WERI-Rb-1 (cell line): Measurements from ENCODE around the gene BAHD1.
A peak's percentile ranks its signal among the peaks of the same experiment; 100 is the strongest.

Experiments
- DNase-seq: peaks from one replicate; pipeline ENCODE4 v3.0.0-alpha.2; 2020
- H3K27ac ChIP-seq: fragments of 250-450 bp; sonication (Bioruptor Pico); 2 replicates; pipeline ENCODE4 v1.5.1; 2020; ENCODE audit warnings: mild to moderate bottlenecking, moderate library complexity
- H3K27me3 ChIP-seq: fragments of 250-450 bp; sonication (Bioruptor Pico); 2 replicates; pipeline ENCODE4 v1.5.1; 2021; ENCODE audit warnings: mild to moderate bottlenecking, low read depth, moderate library complexity; ENCODE audit not compliant: insufficient read depth, severe bottlenecking
- H3K36me3 ChIP-seq: fragments of 250-450 bp; sonication (Bioruptor Pico); 2 replicates; pipeline ENCODE4 v1.5.1; 2020; ENCODE audit warnings: mild to moderate bottlenecking, moderate library complexity
- H3K4me3 ChIP-seq: 2 replicates; pipeline ENCODE4 v1.5.1; 2011; ENCODE audit warnings: low read depth, mild to moderate bottlenecking, control low read depth, low read length
- H3K9me3 ChIP-seq: fragments of 250-450 bp; sonication (Bioruptor Pico); 2 replicates; pipeline ENCODE4 v1.5.1; 2021; ENCODE audit warnings: mild to moderate bottlenecking, moderate library complexity; ENCODE audit not compliant: severe bottlenecking
- TF ChIP-seq, protein P1 (sequence below): IDR thresholded peaks from 2 replicates; pipeline ENCODE4 v1.5.1; 2011; ENCODE audit warnings: low read depth, mild to moderate bottlenecking, control low read depth, inconsistent platforms, low read length

Gene BAHD1

DNA sequence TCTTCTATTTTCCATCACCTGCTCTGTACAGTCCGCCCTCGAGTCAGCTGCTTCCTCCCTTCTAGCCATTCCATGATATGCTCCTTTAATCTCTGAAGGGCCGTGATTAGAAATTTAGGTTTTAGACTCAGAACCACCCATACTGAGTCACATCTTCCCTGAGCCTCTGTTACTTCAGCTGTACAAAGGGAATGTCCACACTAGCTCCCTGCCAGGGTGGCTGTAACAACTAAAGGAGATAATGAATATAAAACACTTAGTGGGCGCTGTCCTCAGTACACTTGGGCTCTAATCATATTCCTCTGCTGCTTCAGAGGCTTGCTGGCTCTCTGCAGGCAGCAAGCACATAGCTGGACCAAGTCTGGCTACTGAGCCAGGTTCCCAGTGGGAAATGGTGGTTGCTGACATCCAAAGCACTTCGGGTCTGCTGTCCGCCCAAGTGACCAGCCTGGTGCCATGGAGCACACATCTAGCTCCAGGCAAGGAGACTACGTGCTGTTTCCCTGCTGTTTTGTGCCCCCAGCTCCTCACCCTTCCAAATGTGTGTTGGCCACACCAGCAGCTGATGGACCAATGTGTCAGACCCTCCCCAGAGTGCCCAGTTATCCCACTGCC is 29.1 kb downstream of the BAHD1 start:
- peaks cover 24% of the 10 kb centered on the region for H3K36me3 ChIP-seq
- peak overlapping the region; percentile 81 for H3K27ac ChIP-seq
- no peaks in the 10 kb centered on the region for H3K9me3 ChIP-seq
- peak overlapping the region; percentile 46 for H3K4me3 ChIP-seq
- H3K27me3 ChIP-seq = no peaks in the 10 kb centered on the region
- TF ChIP-seq, protein P1, sequence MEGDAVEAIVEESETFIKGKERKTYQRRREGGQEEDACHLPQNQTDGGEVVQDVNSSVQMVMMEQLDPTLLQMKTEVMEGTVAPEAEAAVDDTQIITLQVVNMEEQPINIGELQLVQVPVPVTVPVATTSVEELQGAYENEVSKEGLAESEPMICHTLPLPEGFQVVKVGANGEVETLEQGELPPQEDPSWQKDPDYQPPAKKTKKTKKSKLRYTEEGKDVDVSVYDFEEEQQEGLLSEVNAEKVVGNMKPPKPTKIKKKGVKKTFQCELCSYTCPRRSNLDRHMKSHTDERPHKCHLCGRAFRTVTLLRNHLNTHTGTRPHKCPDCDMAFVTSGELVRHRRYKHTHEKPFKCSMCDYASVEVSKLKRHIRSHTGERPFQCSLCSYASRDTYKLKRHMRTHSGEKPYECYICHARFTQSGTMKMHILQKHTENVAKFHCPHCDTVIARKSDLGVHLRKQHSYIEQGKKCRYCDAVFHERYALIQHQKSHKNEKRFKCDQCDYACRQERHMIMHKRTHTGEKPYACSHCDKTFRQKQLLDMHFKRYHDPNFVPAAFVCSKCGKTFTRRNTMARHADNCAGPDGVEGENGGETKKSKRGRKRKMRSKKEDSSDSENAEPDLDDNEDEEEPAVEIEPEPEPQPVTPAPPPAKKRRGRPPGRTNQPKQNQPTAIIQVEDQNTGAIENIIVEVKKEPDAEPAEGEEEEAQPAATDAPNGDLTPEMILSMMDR = no peak
- no peak for DNase-seq

DNA sequence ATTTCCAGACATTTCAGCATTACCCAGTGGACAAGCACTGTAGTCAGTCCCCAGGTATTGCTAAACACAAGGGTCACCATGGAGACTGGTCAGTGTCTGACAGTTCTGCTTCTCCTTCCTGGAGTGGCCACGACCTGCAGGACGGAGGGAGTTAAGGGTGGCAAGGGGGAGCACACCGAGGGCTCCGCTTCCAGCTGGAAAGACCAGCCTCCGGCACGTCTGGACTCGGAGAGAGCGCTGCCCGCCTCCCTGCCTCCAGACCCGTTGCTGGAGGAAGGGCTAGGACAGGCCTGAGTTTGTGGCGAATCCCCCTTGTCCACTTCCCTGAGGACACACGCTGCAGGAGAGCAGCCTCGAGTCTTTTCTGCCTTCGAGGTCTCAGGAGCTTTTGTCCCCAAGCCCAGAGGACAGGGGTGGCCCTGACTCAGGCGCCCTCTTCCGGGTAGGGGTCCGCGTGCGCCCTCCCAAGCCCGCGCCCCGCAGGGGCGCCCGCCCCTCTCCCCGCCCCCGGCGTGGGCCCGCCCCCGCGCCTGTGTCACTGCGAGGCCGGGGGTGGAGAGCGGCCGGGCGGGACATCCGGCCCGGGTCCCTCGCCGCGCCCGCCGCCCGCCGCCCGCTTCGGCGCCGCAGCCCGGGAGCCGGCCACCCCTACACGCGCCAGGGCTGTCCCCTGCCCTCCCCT is 29.8 kb downstream of the BAHD1 start, which contains the start of gene CHST14:
TSS of gene CHST14 (plus strand) at position 562 of the 682 bp plus-strand sequence. CDS start 230 bp downstream, outside the sequence.
- Histone ChIP-seq H3K27ac (peak within 1 kb of the TSS; percentile 91), H3K4me3 (peak within 1 kb of the TSS; percentile 86), H3K9me3 (no peaks in the 10 kb centered on the region), H3K36me3 (peaks cover 17% of the 10 kb centered on the region), H3K27me3 (no peaks in the 10 kb centered on the region)
- DNase-seq = peak; percentile 78
- TF ChIP-seq, protein P1 = no peak

GRCh38 chr15:40471105-40471807 is 30.5 kb downstream of the BAHD1 start:
- H3K27me3 ChIP-seq = no peaks in the 10 kb centered on the region
- H3K4me3 ChIP-seq = peak overlapping the region; percentile 86
- TF ChIP-seq, protein P1 = no peak
- no peaks in the 10 kb centered on the region for H3K9me3 ChIP-seq
- DNase-seq = no peak
- H3K27ac ChIP-seq = peak overlapping the region; percentile 91
- H3K36me3 ChIP-seq = peaks cover 13% of the 10 kb centered on the region

DNA sequence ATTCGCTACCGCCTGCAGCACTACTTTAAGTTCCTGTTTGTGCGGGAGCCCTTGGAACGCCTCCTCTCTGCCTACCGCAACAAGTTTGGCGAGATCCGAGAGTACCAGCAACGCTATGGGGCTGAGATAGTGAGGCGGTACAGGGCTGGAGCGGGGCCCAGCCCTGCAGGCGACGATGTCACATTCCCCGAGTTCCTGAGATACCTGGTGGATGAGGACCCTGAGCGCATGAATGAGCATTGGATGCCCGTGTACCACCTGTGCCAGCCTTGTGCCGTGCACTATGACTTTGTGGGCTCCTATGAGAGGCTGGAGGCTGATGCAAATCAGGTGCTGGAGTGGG is 31.0 kb downstream of the BAHD1 start:
- peak overlapping the region; percentile 86 for H3K4me3 ChIP-seq
- H3K27me3 ChIP-seq = no peaks in the 10 kb centered on the region
- H3K36me3 ChIP-seq = peaks cover 9% of the 10 kb centered on the region
- peak overlapping the region; percentile 91 for H3K27ac ChIP-seq
- DNase-seq = no peak
- TF ChIP-seq, protein P1 = no peak
- H3K9me3 ChIP-seq = no peaks in the 10 kb centered on the region

GRCh38 chr15:40472171-40472727 is 31.5 kb downstream of the BAHD1 start:
- no peak for DNase-seq
- peak overlapping the region; percentile 86 for H3K4me3 ChIP-seq
- H3K27me3 ChIP-seq = no peaks in the 10 kb centered on the region
- H3K9me3 ChIP-seq = no peaks in the 10 kb centered on the region
- peaks cover 5% of the 10 kb centered on the region; the same call in 1 of the 2 replicates for H3K36me3 ChIP-seq
- TF ChIP-seq, protein P1 = no peak
- peak overlapping the region; percentile 91; the same call in 1 of the 2 replicates for H3K27ac ChIP-seq
